Activated naive CD8-positive, alpha-beta T cell treated with anti-CD3 and anti-CD28 coated beads for 36 hours (primary cell): ENCODE measurements around the gene HEATR1. TPM values are rescaled to one million over a fixed set of nuclear protein-coding genes. Genes with fewer than 3 reads are reported as not detected.

Source experiments
- total RNA-seq, 2 experiments: library from RNA; stranded (reverse); gene quantifications; one replicate each; pipeline ENCODE4 v1.2.3, GENCODE V29; 2021

HEATR1 gene
- total RNA-seq, 2 experiments from 2014 or later, result 101 TPM

Other genes starting within 250 kb of the HEATR1 start
- gene EDARADD, start 210.2 kb downstream of the HEATR1 start, total RNA-seq, result 1 to 10 TPM; 1.6 TPM
- 10 to 100 TPM; 69.0 to 76.6 TPM for gene LGALS8, start 80.5 kb downstream of the HEATR1 start, total RNA-seq
- under 1 TPM; 0.37 to 0.38 TPM for gene ACTN2, start 82.0 kb upstream of the HEATR1 start, total RNA-seq
- gene MTR, start 190.8 kb upstream of the HEATR1 start, total RNA-seq, result 10 to 100 TPM; 60.2 to 62.8 TPM